Mucosa of rectum (tissue), 2 donors: ENCODE data around the gene RPL13.

ENCODE experiments used
- H3K27ac ChIP-seq, 2 donors: one replicate each; pipeline ENCODE4 v1.7.0; 2013; ENCODE audit warnings: inconsistent platforms in 2 of 2, low read depth in 2 of 2, low read length in 2 of 2
- H3K27me3 ChIP-seq, 2 donors: one replicate each; pipeline ENCODE4 v1.7.0; 2013; ENCODE audit warnings: low read length in 2 of 2; ENCODE audit not compliant: control insufficient read depth in 2 of 2, insufficient read depth in 2 of 2
- H3K36me3 ChIP-seq, 2 donors: one replicate each; pipeline ENCODE4 v1.7.0; 2013; ENCODE audit warnings: low read length in 2 of 2; ENCODE audit not compliant: control insufficient read depth in 2 of 2, insufficient read depth in 2 of 2
- H3K4me1 ChIP-seq, 2 donors: one replicate each; pipeline ENCODE4 v1.7.0; 2013; ENCODE audit warnings: low read length in 2 of 2, mild to moderate bottlenecking in 1 of 2; ENCODE audit not compliant: control insufficient read depth in 2 of 2, insufficient read depth in 2 of 2
- H3K4me3 ChIP-seq, 2 donors: one replicate each; pipeline ENCODE4 v1.7.0; 2013; ENCODE audit warnings: low read length in 2 of 2
- H3K9ac ChIP-seq, 2 donors: one replicate each; pipeline ENCODE4 v1.7.0; 2013; ENCODE audit warnings: low read length in 2 of 2, low read depth in 1 of 2, mild to moderate bottlenecking in 1 of 2
- H3K9me3 ChIP-seq, 2 donors: one replicate each; pipeline ENCODE4 v1.7.0; 2013; ENCODE audit warnings: low read length in 2 of 2; ENCODE audit not compliant: control insufficient read depth in 2 of 2
- donor health status: healthy.
- donor health status: Normal muscosa, but diverticular disease.

Gene RPL13

GRCh38 chr16:89575247-89576152 lies 15.0 kb downstream of the RPL13 start, which contains the start of gene CPNE7:
Gene CPNE7 (plus strand): TSS chr16:89575758. CDS start chr16:89575898, 140 bp downstream.
- H3K9ac ChIP-seq, result peak within 1 kb of the TSS in 1 of 2 donors; percentile 39
- H3K36me3 ChIP-seq, result no peaks in the 10 kb centered on the region
- peak within 1 kb of the TSS in 1 of 2 donors; percentile 8 for H3K4me3 ChIP-seq
- peaks cover 11 to 17% of the 10 kb centered on the region in 2 donors for H3K27me3 ChIP-seq
- H3K27ac ChIP-seq, result no peak within 1 kb of the TSS
- H3K9me3 ChIP-seq, result no peaks in the 10 kb centered on the region
- peaks cover 3 to 10% of the 10 kb centered on the region in 2 donors for H3K4me1 ChIP-seq

- Histone ChIP-seq H3K9me3 (no peaks in the 10 kb centered on the region), H3K4me3 (no peak overlapping the region), H3K9ac (no peak overlapping the region), H3K4me1 (peaks cover 3 to 11% of the 10 kb centered on the region in 2 donors), H3K36me3 (no peaks in the 10 kb centered on the region), H3K27ac (no peak overlapping the region), H3K27me3 (peaks cover 10 to 15% of the 10 kb centered on the region in 2 donors)
These were observed 15.9 kb downstream of the RPL13 start for GRCh38 chr16:89576153-89577054.

GRCh38 chr16:89577055-89577759 lies 16.7 kb downstream of the RPL13 start:
- peaks cover 10 to 12% of the 10 kb centered on the region in 2 donors for H3K27me3 ChIP-seq

GRCh38 chr16:89579351-89579750 lies 18.9 kb downstream of the RPL13 start:
- peaks cover 11 to 21% of the 10 kb centered on the region in 2 donors for H3K4me1 ChIP-seq
- H3K36me3 ChIP-seq, result no peaks in the 10 kb centered on the region
- H3K4me3 ChIP-seq, result no peak overlapping the region
- peaks cover 2 to 6% of the 10 kb centered on the region in 2 donors for H3K27me3 ChIP-seq
- no peaks in the 10 kb centered on the region for H3K9me3 ChIP-seq
- no peak overlapping the region for H3K9ac ChIP-seq
- no peak overlapping the region for H3K27ac ChIP-seq

More at GRCh38 chr16:89577055-89577759, 16.7 kb downstream of the RPL13 start:
- Histone ChIP-seq H3K9me3 (no peaks in the 10 kb centered on the region), H3K27ac (no peak overlapping the region), H3K9ac (no peak overlapping the region), H3K4me1 (peaks cover 8 to 15% of the 10 kb centered on the region in 2 donors), H3K36me3 (no peaks in the 10 kb centered on the region), H3K4me3 (no peak overlapping the region)

GRCh38 chr16:89581045-89581695 lies 20.7 kb downstream of the RPL13 start:
- Histone ChIP-seq H3K4me1 (peaks cover 10 to 16% of the 10 kb centered on the region in 2 donors), H3K9ac (no peak overlapping the region), H3K27me3 (peaks cover 0 to 2% of the 10 kb centered on the region in 2 donors), H3K27ac (no peak overlapping the region), H3K4me3 (no peak overlapping the region), H3K9me3 (no peaks in the 10 kb centered on the region), H3K36me3 (no peaks in the 10 kb centered on the region)

GRCh38 chr16:89581861-89582563 lies 21.5 kb downstream of the RPL13 start:
- peak overlapping the region in 1 of 2 donors; percentile 44 for H3K9ac ChIP-seq
- H3K27ac ChIP-seq, result peak overlapping the region in 1 of 2 donors; percentile 72
- H3K36me3 ChIP-seq, result no peaks in the 10 kb centered on the region
- peaks cover 10 to 20% of the 10 kb centered on the region in 2 donors for H3K4me1 ChIP-seq
- no peaks in the 10 kb centered on the region for H3K27me3 ChIP-seq
- no peaks in the 10 kb centered on the region for H3K9me3 ChIP-seq
- H3K4me3 ChIP-seq, result no peak overlapping the region

GRCh38 chr16:89582614-89583196 lies 22.2 kb downstream of the RPL13 start:
- Histone ChIP-seq H3K4me3 (no peak overlapping the region), H3K9ac (peak overlapping the region in 1 of 2 donors; percentile 44), H3K9me3 (no peaks in the 10 kb centered on the region), H3K4me1 (peaks cover 10 to 20% of the 10 kb centered on the region in 2 donors), H3K27me3 (no peaks in the 10 kb centered on the region), H3K36me3 (no peaks in the 10 kb centered on the region), H3K27ac (peak overlapping the region in 1 of 2 donors; percentile 72)

GRCh38 chr16:89583197-89583894 lies 22.9 kb downstream of the RPL13 start:
- no peak overlapping the region for H3K9ac ChIP-seq
- H3K4me1 ChIP-seq, result peaks cover 10 to 20% of the 10 kb centered on the region in 2 donors
- H3K36me3 ChIP-seq, result no peaks in the 10 kb centered on the region
- H3K27me3 ChIP-seq, result no peaks in the 10 kb centered on the region
- H3K27ac ChIP-seq, result no peak overlapping the region
- H3K4me3 ChIP-seq, result no peak overlapping the region
- no peaks in the 10 kb centered on the region for H3K9me3 ChIP-seq
